Measurements from ENCODE around the gene B4GALNT1. TPM values are rescaled to one million over a fixed set of nuclear protein-coding genes. Genes with fewer than 3 reads are reported as not detected.

Gene B4GALNT1
- polyA plus RNA-seq, 1 donor from 2014 or later: 99.9 TPM

DNA sequence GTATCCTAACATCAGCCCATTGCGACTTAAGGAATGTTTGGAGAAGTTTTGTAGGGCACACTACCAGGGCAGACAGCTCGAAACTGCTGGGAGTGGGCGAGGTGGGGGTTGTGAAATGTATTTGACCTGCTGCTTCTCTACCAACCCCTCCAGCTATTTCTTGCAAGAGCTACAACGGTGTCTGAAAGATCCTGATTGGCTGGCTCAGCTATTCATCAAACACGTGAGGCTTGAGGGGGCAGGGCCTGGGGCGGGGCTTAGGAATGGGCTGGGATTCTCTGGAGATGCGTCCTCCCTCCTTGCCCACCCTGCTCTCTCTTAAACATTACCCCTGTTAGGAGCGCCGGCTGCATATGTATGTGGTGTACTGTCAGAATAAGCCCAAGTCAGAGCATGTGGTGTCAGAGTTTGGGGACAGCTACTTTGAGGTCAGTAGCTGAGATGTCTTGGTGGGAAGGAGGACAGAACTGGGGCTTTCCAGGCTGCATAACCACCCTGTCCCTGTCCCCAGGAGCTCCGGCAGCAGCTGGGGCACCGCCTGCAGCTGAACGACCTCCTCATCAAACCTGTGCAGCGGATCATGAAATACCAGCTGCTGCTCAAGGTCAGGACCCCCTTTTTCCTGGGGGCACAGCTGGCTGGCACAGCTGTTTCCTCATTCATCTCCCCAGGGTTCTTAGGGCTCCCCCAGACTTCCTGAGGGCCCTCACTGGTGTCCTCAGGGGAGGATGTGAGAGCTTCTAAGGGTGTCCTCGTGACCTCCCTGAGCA lies 18.6 kb downstream of the B4GALNT1 start:
- TF ChIP-seq MXI1 (conservative IDR thresholded peaks at IDR 0.05; ENCODE audit: poor library complexity, severe bottlenecking) (no peak), EZH2 (IDR thresholded peaks at IDR 0.05; ENCODE audit: borderline replicate concordance, insufficient read depth, low read length, poor library complexity, severe bottlenecking) (no peak), EP300 (conservative IDR thresholded peaks at IDR 0.05; ENCODE audit: poor library complexity, severe bottlenecking) (no peak), SMC3 (conservative IDR thresholded peaks at IDR 0.05; ENCODE audit: poor library complexity) (no peak), RAD21 (conservative IDR thresholded peaks at IDR 0.05) (no peak), TAF1 (IDR thresholded peaks at IDR 0.05; ENCODE audit: low read depth) (no peak), POLR2AphosphoS5 (IDR thresholded peaks at IDR 0.05) (no peak)
- TF ChIP-seq, protein P1, sequence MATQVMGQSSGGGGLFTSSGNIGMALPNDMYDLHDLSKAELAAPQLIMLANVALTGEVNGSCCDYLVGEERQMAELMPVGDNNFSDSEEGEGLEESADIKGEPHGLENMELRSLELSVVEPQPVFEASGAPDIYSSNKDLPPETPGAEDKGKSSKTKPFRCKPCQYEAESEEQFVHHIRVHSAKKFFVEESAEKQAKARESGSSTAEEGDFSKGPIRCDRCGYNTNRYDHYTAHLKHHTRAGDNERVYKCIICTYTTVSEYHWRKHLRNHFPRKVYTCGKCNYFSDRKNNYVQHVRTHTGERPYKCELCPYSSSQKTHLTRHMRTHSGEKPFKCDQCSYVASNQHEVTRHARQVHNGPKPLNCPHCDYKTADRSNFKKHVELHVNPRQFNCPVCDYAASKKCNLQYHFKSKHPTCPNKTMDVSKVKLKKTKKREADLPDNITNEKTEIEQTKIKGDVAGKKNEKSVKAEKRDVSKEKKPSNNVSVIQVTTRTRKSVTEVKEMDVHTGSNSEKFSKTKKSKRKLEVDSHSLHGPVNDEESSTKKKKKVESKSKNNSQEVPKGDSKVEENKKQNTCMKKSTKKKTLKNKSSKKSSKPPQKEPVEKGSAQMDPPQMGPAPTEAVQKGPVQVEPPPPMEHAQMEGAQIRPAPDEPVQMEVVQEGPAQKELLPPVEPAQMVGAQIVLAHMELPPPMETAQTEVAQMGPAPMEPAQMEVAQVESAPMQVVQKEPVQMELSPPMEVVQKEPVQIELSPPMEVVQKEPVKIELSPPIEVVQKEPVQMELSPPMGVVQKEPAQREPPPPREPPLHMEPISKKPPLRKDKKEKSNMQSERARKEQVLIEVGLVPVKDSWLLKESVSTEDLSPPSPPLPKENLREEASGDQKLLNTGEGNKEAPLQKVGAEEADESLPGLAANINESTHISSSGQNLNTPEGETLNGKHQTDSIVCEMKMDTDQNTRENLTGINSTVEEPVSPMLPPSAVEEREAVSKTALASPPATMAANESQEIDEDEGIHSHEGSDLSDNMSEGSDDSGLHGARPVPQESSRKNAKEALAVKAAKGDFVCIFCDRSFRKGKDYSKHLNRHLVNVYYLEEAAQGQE (IDR thresholded peaks at IDR 0.05; ENCODE audit: borderline replicate concordance): no peak
- TF ChIP-seq, protein P2, sequence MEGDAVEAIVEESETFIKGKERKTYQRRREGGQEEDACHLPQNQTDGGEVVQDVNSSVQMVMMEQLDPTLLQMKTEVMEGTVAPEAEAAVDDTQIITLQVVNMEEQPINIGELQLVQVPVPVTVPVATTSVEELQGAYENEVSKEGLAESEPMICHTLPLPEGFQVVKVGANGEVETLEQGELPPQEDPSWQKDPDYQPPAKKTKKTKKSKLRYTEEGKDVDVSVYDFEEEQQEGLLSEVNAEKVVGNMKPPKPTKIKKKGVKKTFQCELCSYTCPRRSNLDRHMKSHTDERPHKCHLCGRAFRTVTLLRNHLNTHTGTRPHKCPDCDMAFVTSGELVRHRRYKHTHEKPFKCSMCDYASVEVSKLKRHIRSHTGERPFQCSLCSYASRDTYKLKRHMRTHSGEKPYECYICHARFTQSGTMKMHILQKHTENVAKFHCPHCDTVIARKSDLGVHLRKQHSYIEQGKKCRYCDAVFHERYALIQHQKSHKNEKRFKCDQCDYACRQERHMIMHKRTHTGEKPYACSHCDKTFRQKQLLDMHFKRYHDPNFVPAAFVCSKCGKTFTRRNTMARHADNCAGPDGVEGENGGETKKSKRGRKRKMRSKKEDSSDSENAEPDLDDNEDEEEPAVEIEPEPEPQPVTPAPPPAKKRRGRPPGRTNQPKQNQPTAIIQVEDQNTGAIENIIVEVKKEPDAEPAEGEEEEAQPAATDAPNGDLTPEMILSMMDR (IDR thresholded peaks at IDR 0.05; ENCODE audit: poor library complexity, severe bottlenecking): no peak
- peaks cover 29% of the 10 kb centered on the region for H3K27me3 ChIP-seq (ENCODE audit: insufficient read depth, low read depth, low read length)

DNA sequence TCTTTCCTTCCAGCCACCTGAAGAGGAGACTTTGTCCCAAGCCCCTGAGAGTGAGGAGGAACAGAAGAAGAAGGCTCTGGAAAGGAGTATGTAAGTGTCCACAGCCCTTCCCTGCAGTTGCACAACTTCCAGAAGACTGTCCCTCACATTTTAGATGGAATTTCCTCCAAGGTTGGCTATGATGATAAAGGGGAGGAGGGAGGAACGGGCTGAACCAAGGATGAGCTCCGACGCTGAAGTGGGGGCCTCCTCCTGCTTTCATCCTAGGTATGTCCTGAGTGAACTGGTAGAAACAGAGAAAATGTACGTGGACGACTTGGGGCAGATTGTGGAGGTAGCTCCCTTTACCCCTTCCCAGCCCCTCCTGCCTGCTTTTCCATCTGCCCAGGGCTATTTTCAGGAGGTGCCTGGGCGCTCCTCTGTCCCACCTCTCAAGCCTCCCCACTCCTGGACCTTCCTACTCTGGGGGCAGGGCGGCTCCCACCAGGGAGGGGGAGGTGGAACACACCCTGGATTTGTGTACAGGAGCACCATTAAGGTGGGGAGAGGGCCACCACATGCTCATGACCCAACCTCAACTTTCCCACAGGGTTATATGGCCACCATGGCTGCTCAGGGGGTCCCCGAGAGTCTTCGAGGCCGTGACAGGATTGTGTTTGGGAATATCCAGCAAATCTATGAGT lies 19.4 kb downstream of the B4GALNT1 start:
- Histone ChIP-seq H3K9me2 (ENCODE audit: insufficient read depth, low read length) (no peaks in the 10 kb centered on the region), H3K4me2 (ENCODE audit: low read length) (no peak overlapping the region), H3K27me3 (ENCODE audit: insufficient read depth, low read depth, low read length) (peaks cover 21% of the 10 kb centered on the region), H2AFZ (ENCODE audit: low read depth, low read length) (no peak overlapping the region), H3F3A (ENCODE audit: insufficient read depth, low read length, poor library complexity, severe bottlenecking) (no peaks in the 10 kb centered on the region), H3K27ac (ENCODE audit: low read length) (no peak overlapping the region), H3K79me2 (replicated peaks; ENCODE audit: insufficient read depth, low read length) (no peaks in the 10 kb centered on the region), H3K36me3 (ENCODE audit: insufficient read depth, low read length) (no peaks in the 10 kb centered on the region), H4K20me1 (ENCODE audit: insufficient read depth) (no peaks in the 10 kb centered on the region), H3K9ac (ENCODE audit: low read length) (no peak overlapping the region), H3K4me3 (ENCODE audit: low read length) (no peak overlapping the region), H3K9me3 (ENCODE audit: low read length) (no peaks in the 10 kb centered on the region)
- TF ChIP-seq EZH2 (IDR thresholded peaks at IDR 0.05; ENCODE audit: borderline replicate concordance, insufficient read depth, low read length, poor library complexity, severe bottlenecking) (no peak), RAD21 (conservative IDR thresholded peaks at IDR 0.05) (no peak)

More for the DNA sequence above, 18.6 kb downstream of the B4GALNT1 start:
- Histone ChIP-seq H3K36me3 (ENCODE audit: insufficient read depth, low read length) (no peaks in the 10 kb centered on the region), H2AFZ (ENCODE audit: low read depth, low read length) (no peak overlapping the region), H3K9ac (ENCODE audit: low read length) (no peak overlapping the region), H3K4me2 (ENCODE audit: low read length) (no peak overlapping the region), H3K27ac (ENCODE audit: low read length) (no peak overlapping the region), H3K4me3 (ENCODE audit: low read length) (no peak overlapping the region), H3F3A (ENCODE audit: insufficient read depth, low read length, poor library complexity, severe bottlenecking) (no peaks in the 10 kb centered on the region), H3K79me2 (replicated peaks; ENCODE audit: insufficient read depth, low read length) (no peaks in the 10 kb centered on the region), H3K9me3 (ENCODE audit: low read length) (no peaks in the 10 kb centered on the region), H3K9me2 (ENCODE audit: insufficient read depth, low read length) (no peaks in the 10 kb centered on the region), H4K20me1 (ENCODE audit: insufficient read depth) (no peaks in the 10 kb centered on the region)

Measured in neural cell (in vitro differentiated cells).